HG02973 (cell line): ENCODE results near the gene STIP1.

Experiments
- ATAC-seq: cut with Tn5 transposase; IDR thresholded peaks from one replicate; pipeline ENCODE4 v1.9.1; 2021; ENCODE audit warnings: moderate library complexity; ENCODE audit not compliant: unreplicated experiment

The STIP1 gene

DNA sequence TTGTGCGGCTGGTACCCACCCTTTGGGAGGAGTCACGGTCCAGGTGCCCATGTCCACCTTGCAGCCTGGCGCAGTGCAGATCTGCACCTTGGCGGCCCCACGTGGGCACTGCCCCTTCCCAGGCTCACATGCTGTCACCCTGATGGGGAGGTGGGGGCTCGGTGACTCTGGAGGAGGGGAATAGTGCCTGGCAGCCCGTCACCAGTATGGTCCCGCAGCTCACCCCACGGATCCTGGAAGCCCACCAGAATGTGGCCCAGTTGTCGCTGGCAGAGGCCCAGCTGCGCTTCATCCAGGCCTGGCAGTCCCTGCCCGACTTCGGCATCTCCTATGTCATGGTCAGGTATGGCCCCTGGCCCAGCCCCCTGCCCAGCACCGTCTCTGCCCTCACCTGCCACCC lies 34.8 kb downstream of the STIP1 start:
- no peak for ATAC-seq

DNA sequence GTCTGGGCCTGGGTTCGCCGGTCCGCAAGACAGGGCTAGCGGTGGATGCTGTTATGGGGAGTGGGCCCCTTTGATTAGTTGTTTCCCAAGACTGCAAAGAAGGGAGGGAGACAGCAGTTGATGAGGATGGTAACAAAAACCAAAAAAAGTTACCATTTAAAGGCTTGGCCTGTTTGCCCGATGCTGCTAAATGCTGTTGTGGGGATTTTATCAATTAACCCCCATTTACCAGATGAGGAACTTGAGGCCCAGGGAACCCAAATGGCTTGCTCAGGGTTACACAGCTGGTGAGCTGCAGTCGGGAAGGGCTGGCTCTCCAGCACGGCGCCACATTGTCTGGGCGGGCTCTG lies 36.7 kb downstream of the STIP1 start:
- no peak for ATAC-seq

DNA sequence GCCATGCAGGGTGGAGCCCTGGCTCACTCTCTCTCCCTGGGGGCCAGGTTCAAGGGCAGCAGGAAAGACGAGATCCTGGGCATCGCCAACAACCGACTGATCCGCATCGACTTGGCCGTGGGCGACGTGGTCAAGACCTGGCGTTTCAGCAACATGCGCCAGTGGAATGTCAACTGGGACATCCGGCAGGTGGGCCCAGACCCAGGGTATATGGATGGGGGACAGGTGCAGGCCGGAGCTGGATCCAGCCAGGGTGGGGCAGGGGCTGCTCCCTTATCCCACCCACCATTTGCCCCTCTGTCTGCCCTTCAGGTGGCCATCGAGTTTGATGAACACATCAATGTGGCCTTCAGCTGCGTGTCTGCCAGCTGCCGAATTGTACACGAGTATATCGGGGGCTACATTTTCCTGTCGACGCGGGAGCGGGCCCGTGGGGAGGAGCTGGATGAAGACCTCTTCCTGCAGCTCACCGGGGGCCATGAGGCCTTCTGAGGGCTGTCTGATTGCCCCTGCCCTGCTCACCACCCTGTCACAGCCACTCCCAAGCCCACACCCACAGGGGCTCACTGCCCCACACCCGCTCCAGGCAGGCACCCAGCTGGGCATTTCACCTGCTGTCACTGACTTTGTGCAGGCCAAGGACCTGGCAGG lies 37.2 kb downstream of the STIP1 start:
- no peak for ATAC-seq

DNA sequence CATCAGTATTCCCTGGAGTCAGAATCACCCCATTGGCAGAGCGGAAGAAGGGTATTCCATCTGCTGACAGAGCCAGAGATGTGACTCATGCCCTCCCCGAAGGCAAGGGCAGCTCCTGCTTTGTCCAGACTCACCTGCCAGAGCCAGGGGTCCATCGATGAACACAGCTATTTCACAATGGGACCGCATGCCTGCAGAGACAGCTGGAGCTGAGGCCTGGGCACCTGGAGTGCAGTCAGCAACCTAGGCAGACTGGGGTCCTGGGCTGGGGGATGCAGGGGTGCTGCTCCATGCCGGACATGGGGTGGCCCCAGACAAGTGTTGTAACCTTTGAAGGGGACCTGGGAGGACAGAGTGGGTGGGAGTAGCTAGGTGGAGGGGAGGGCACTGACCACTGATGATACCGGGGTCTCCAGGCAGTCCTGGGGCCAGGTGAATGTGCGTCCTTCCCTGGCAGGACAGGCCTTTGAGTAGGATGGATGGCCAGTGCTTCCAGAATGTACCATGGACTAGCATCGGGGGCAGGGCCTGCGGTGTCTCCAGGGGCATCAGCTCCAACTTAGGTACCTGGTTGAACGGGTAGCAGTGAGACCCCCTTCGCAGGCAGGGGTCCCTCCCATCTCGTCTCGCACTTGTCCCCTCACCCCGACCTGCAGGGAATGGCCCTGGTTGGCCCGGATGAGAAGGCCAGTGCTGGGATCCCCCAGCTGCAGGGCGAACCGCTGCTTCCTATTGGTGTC lies 38.4 kb downstream of the STIP1 start:
- ATAC-seq, result no peak

DNA sequence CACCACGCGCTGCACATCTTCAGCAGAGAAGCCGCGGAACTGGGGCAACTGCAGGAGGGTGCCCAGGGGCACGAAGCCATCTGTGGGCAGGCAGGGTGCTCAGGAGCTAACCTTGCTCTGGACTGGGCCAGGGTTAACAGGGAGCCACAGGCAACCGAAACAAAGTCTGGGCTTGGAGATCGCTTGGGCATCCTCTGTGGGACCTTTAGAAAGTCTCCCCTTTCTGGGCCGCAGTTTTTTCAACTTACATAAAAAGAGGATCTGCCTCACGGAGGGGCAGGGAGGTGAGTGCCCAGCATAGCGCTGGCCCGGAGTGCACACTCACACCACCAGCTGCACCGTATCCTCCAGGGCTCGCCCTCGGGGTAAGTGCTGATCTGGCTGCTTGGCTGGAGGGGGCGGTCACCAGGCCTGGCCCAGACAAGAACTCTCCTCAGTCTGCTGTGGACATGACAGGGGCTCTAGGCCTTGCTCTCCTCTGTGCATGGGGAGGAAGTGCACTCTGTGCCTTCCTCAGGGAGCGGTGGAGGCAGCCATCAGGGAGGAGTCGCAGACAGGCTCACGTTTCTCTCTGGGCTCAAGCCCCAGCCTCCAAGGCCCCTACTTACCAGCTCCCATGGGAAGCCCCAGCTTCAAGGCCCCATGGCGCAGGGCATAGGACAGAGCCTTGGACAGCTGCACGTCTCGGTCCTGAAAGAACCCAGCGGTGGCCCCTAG lies 39.1 kb downstream of the STIP1 start:
- no peak for ATAC-seq

DNA sequence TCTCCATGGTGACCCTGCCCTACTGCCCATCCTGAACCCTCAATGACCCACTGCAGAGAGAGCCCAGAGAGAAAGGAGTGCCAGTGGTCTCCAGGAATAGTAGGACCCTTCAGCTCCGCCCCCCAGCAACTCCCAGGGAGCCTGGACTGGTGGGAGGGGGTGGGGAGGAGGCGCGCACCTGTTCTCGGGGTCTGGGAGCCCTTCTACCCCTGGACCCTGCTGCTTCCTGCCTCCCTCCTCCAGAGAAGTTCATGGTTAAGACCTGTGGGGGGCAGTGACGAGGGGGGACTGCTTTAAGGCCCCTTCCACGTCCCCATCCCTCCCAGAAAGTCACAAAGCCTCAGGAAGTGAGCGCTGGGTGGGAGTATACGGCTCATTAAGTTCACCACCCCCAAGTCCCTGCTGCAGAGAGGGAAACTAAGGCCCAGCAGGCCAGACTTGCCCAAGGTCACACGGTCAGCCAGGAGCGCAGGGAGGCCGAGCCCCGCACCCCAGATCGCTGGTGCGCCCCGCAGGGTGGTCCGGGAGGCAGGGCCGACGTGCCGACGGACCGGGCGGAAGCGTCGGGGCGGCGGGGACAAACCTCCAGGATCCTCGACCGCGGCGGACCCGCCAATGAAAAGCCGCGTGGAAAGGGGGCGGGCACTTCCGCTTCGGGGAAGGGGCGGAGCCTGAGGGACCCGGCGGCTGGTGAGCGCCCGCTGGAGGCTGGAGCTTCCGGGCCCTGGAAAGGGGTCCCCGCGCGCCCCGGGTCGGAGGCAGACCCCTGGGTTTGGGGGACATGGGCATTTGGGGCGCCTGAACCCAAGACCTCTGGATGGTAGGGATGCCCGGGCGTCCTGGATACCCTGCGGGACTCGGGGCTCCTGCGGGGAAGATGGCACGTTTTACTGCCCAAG lies 39.9 kb downstream of the STIP1 start, which contains the start of the genes NUDT22 and TRPT1:
NUDT22 (plus strand) TSS at position 667 of the 899 bp plus-strand sequence. CDS start 379 bp downstream, outside the sequence.
TRPT1 (minus strand) TSS at position 579 of the 899 bp plus-strand sequence; CDS start at position 253, 326 bp downstream.
- ATAC-seq, result peak; percentile 33

DNA sequence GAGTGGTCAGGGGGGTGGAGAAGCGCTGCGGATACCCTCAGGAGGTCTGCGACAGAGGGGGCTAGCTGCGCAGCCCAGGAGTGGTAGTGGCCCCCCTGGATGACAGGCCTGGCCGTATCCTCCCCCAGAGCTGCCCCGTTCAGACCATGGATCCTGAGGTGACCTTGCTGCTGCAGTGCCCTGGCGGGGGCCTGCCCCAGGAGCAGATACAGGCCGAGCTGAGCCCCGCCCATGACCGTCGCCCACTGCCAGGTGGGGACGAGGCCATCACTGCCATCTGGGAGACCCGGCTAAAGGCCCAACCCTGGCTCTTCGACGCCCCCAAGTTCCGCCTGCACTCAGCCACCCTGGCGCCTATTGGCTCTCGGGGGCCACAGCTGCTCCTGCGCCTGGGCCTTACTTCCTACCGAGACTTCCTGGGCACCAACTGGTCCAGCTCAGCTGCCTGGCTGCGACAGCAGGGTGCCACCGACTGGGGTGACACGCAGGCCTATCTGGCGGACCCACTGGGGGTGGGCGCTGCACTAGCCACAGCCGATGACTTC lies 40.6 kb downstream of the STIP1 start:
- ATAC-seq, result no peak

DNA sequence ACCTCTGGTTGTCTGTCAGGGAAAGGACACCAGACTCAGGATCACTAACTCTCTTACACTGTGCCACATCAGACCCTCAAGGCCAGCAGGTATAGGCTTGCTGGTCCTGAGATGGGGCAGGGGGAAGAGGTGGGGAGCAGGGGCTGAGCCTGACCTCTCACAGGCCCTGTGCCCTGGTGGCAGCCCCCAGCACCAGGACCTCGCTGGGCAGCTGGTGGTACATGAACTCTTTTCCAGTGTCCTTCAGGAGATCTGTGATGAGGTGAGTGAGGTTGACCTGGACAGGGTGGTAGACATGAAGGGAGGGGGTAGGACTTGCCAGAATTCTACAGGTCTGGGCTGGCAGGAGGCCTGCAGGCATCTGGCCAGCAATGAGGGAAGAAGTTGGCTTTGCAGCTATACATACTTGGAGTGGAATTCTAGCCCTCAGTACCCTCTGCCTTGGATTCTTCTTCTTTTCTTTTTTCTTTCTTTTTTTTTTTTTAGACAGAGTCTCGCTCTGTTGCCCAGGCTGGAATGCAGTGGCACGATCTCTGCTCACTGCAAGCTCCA lies 41.5 kb downstream of the STIP1 start:
- no peak for ATAC-seq

DNA sequence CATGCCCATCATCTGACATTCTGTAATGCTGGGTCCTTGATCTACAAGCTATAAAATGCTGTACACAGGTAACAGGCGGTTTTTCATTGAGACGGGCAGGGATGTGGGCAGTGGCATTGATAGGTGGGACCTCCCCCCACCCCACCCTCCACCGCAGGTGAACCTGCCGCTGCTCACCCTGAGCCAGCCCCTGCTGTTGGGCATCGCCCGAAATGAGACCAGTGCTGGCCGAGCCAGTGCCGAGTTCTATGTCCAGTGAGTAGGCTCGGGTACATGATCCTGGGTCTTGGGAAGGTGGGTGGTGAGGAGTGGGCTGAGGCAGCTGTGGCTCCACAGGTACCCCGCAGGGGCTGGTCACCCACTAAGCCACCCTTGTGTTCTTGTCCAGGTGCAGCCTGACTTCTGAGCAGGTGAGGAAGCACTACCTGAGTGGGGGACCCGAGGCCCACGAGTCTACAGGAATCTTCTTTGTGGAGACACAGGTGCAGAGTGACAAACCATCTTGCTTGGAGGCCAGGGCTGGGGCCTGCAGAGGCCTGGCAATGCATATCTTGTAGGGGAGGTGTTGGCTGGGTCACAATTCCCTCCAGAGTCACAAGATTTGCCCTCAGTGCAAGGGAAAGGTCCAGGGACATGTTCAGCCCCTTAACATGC lies 43.2 kb downstream of the STIP1 start:
- no peak for ATAC-seq

DNA sequence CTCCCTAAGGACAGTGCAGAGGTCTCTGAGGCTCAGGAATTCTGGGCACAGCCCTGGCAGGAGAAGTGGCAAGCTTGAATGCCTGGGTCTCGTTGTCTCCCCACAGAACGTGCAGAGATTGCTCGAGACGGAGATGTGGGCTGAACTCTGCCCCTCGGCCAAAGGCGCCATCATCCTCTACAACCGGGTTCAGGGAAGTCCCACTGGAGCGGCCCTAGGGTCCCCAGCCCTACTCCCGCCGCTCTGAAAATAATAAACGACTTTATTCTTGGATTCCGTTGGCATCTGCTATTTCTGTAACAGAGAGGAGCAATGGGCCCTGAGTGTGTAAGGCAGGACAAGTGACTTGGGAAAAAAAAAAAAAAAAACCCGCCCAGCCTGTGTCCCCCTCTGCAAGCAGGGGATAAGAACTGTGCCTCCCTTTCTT lies 43.8 kb downstream of the STIP1 start:
- ATAC-seq, result no peak

DNA sequence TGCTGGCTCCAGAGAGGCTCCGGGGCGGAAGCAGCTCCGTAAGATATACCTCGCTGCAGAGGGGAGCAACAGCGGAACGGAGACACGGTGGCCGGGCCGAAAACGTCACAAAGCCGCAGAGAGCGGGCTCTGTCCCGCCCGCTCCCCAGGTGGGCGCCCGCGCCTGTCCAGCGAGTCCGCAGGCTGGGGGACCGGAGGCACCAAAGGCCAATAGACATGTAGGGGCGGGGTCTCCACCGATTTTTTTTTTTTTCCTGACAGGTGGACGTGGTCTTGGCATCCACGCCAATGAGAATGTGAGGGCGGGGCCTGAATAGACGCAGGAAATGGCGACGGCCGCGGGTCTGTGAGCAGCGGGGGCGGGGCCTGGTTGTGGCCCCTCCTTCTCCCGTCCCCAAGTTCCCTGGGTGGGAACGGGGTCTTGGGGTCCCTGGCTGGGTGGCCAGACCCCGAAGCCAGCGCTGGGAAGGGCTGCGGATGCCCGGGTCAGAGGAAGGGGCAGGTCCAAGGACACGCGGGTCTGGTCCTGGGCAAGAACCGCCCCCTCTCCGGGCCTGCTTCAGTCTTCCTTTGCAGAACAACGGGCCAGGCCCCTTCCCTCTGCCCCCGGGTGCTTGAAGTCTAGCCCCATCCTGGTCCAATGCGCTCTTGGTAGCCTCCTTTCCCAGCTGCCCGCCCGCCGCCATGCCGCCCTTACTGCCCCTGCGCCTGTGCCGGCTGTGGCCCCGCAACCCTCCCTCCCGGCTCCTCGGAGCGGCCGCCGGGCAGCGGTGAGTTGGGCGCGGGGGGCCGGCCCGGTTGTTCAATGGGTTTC lies 44.4 kb downstream of the STIP1 start, which contains the start of gene DNAJC4:
DNAJC4 (plus strand) TSS at position 378 of the 814 bp plus-strand sequence; CDS start at position 685, 307 bp downstream.
- ATAC-seq, result peak; percentile 35

DNA sequence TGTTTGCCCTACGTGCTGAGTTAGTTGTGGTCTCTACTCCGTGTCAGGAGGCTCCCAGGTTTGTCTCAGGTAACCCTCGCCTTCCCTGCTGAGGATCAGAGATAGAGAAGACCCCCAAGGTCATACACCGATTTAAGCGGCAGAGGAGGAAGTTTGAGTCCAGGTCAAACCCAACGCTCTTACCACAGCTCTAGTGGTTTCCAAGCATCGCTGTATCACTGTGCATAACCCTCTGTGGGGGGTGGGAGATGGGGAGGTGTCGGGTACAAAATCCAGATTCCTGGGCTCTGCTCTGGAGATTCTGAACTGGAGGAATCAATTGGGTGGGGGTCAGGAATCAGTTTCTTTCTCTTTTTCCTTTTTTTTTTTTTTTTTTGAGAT lies 45.0 kb downstream of the STIP1 start:
- no peak for ATAC-seq

DNA sequence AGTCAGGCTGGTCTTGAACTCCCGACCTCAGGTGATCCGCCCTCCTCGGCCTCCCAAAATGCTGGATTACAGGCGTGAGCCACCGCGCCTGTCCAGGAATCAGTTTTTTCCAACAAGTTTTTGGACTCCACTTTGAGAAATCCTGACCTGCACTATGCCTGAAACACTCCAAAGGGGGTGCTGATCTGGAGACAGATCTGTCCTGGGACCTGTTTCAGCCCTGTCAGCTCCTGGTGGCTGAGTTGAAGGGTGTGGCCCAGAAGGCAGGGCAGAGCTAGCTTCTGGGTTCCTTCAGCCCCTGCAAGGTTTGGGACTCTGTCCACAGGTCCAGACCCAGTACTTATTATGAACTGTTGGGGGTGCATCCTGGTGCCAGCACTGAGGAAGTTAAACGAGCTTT lies 45.6 kb downstream of the STIP1 start:
- ATAC-seq, result no peak

DNA sequence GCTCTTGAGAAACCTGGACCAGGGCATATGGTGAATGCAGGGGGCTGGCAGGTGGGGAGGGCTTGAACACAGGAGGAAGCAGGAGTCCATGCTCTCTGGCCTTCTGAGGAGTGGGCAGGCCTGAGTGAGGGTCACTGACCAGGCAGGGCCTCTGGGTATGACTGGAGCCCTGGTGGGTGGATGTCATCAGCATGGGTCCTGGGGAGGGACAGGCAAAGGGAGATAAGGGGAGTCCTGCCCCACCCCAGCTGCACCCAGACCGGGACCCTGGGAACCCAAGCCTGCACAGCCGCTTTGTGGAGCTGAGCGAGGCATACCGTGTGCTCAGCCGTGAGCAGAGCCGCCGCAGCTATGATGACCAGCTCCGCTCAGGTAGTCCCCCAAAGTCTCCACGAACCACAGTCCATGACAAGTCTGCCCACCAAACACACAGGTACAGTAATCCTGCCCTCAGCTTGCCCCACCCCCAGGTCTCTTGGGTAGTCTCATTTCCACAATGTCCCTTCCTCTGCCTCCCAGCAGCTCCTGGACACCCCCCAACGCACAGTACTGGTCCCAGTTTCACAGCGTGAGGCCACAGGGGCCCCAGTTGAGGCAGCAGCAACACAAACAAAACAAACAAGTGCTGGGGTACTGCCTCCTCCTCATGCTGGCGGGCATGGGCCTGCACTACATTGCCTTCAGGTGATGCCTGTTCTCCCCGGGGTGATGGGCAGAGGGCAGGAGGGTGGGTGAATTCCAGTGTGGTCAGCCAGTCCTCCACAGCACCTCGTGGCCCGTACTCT lies 46.4 kb downstream of the STIP1 start:
- no peak for ATAC-seq

DNA sequence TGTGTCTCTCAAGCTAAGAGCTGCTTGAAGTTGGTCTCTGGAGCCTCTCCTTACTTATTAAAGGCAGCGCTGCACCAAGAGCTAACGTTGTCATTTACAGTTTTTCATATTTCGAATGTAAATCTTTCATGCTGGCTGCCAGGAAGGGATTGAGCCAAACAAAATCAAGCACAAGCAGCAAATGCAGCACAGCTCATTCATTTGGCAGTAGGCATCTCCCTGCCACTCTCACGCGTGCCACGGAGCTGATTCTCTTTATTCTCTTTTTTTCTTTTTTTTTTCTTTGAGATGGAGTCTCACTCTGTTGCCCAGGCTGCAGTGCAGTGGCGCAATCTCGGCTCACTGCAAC lies 47.0 kb downstream of the STIP1 start:
- ATAC-seq, result no peak

DNA sequence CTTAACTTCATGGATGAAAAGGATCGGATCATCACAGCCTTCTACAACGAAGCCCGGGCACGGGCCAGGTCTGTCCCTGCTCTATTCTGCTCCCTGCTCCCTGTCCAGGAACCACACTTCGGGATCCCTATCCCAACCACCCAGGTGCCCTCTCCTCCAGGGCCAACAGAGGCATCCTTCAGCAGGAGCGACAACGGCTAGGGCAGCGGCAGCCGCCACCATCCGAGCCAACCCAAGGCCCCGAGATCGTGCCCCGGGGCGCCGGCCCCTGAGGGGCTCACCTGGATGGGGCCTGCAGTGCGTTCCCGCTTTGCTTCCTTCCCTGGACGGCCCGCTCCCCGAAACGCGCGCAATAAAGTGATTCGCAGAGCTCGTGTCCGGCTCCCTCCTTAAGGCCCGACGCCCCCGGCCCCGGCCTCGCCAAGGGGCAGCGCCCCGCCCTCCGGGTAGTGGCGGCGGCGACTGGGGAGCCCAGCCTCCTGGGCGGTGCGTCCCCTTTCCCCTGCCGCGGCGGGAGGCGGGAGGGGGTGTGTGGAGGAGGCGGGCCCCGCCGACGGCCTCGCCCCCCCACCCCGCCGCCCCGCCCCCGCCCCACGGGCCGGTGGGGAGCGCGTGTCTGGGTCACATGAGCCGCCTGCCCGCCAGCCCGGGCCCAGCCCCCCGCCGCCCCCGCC lies 48.1 kb downstream of the STIP1 start, which contains the start of gene VEGFB:
VEGFB (plus strand) TSS at position 672 of the 674 bp plus-strand sequence. CDS start 250 bp downstream, outside the sequence.
- no peak for ATAC-seq

DNA sequence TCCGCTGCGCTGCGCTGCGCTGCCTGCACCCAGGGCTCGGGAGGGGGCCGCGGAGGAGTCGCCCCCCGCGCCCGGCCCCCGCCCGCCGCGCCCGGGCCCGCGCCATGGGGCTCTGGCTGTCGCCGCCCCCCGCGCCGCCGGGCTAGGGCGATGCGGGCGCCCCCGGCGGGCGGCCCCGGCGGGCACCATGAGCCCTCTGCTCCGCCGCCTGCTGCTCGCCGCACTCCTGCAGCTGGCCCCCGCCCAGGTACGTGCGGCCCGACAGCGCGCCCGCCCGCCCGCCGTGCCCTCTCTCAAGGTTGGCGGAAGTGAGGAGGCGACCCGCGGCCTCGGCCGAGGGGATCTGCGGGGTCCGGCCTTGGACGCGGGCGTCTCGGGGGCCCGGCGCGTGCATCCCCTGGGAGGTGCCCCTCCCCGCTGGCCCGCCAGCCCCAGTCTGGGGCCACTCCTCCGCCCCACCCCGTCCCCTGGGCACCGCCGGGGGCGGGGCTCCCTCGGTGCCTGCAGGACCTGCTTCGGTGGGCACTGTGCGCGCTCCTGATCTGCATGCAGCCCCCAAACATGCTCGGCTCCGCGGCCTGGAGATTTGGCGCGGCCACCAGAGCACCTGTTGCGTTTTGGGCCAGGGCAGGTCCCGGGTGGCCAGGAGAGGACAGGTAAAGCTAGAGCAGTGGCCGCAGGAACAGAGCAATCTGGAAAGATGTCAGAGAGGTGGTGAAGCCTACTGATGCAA lies 48.8 kb downstream of the STIP1 start:
- no peak for ATAC-seq
